Measurements from ENCODE around the gene GABBR2. TPM values are rescaled to one million over a fixed set of nuclear protein-coding genes. Genes with fewer than 3 reads are reported as not detected.

The GABBR2 gene
- total RNA-seq, 1 experiment from 2014 or later, result 0.23 TPM

DNA sequence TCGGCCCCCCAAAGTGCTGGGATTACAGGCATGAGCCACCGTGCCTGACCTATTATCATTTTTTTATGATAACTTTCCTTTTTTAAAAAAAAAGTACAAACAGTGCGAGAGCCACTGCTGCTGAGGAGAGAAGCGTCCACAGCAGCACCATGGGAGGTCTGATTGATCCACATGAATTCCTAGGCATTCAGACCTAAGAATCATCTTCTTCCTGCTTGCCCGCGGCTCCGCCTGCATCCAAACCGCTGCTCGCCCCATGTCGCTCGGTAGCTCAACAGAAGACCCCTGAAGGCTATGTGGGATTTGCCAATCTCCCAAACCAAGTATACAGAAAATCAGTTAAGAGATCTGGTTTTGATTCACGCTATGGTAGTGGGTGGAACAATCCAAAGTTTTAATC, 102.0 kb downstream of the GABBR2 start:
- H3K9me3 ChIP-seq, result no peaks in the 10 kb centered on the region
- Mint-ChIP-seq H3K4me3 (ENCODE audit: unreplicated experiment) (no peak overlapping the region), H3K36me3 (ENCODE audit: insufficient read depth, unreplicated experiment) (no peaks in the 10 kb centered on the region), H3K9me3 (ENCODE audit: unreplicated experiment) (no peaks in the 10 kb centered on the region), H3K27me3 (ENCODE audit: insufficient read depth, unreplicated experiment) (peaks cover 4% of the 10 kb centered on the region), H3K27ac (ENCODE audit: unreplicated experiment) (no peak overlapping the region), H3K4me1 (ENCODE audit: low read depth, unreplicated experiment) (no peaks in the 10 kb centered on the region)
- DNase-seq, result no peak
- no peaks in the 10 kb centered on the region for H3K27me3 ChIP-seq (replicated peaks; ENCODE audit: control insufficient read depth, insufficient read depth, low read length)
- no TSS peak for BruUV-seq (replicated peaks)
- CTCF ChIA-PET, result no interaction called here
- H3K4me3 ChIP-seq (ENCODE audit: low read depth, low read length), result no peak overlapping the region
- H3K36me3 ChIP-seq (ENCODE audit: control insufficient read depth, insufficient read depth, low read length), result no peaks in the 10 kb centered on the region
- intact Hi-C loops (cut with micrococcal nuclease; ENCODE audit: unreplicated experiment), result no loop called here
- H3K4me1 ChIP-seq, result no peaks in the 10 kb centered on the region; the same call in 1 of the 2 replicates
- POLR2A ChIA-PET, result no interaction called here
- TF ChIP-seq, protein P1, sequence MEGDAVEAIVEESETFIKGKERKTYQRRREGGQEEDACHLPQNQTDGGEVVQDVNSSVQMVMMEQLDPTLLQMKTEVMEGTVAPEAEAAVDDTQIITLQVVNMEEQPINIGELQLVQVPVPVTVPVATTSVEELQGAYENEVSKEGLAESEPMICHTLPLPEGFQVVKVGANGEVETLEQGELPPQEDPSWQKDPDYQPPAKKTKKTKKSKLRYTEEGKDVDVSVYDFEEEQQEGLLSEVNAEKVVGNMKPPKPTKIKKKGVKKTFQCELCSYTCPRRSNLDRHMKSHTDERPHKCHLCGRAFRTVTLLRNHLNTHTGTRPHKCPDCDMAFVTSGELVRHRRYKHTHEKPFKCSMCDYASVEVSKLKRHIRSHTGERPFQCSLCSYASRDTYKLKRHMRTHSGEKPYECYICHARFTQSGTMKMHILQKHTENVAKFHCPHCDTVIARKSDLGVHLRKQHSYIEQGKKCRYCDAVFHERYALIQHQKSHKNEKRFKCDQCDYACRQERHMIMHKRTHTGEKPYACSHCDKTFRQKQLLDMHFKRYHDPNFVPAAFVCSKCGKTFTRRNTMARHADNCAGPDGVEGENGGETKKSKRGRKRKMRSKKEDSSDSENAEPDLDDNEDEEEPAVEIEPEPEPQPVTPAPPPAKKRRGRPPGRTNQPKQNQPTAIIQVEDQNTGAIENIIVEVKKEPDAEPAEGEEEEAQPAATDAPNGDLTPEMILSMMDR (IDR thresholded peaks at IDR 0.05; ENCODE audit: insufficient read depth in 1 of 2, low read depth in 1 of 2, low read length in 1 of 2, severe bottlenecking in 1 of 2, unreplicated experiment in 1 of 2), result no peak

DNA sequence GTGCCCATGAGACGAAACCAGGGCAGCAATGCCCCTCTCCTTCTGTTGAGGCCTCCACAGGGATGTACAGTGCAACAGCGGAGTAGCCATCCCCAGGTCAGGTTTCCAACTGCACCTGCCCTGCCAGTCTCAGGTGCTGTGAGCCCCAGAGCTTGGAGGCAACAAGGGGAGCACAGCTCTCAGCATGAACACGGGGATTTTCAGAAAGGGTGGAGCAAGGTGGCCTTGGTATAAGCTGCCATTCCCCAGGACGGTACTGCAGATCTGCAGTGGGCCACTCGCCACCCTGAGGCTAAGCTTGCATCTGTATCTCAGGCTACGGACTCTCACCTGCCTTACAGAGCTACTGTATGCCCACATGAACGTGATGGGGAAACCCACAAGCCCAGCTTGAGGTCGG, 103.6 kb downstream of the GABBR2 start:
- Histone ChIP-seq H3K9me3 (no peaks in the 10 kb centered on the region), H3K36me3 (ENCODE audit: control insufficient read depth, insufficient read depth, low read length) (no peaks in the 10 kb centered on the region), H3K27me3 (replicated peaks; ENCODE audit: control insufficient read depth, insufficient read depth, low read length) (no peaks in the 10 kb centered on the region), H3K4me1 (no peaks in the 10 kb centered on the region), H3K4me3 (ENCODE audit: low read depth, low read length) (no peak overlapping the region)
- TF ChIP-seq, protein P1 (IDR thresholded peaks at IDR 0.05; ENCODE audit: insufficient read depth in 1 of 2, low read depth in 1 of 2, low read length in 1 of 2, severe bottlenecking in 1 of 2, unreplicated experiment in 1 of 2), result no peak
- ChIA-PET POLR2A (interaction anchor here (0.6 kb wide), 1 partner anchor 71 kb away, joined by 4 read pairs; no protein-coding TSS in a partner anchor), CTCF (no interaction called here)
- no peaks in the 10 kb centered on the region for H3K9me3 Mint-ChIP-seq (ENCODE audit: unreplicated experiment)
- no peak for DNase-seq
- H3K27ac Mint-ChIP-seq (ENCODE audit: unreplicated experiment), result no peak overlapping the region
- H3K4me3 Mint-ChIP-seq (ENCODE audit: unreplicated experiment), result no peak overlapping the region
- intact Hi-C loops (cut with micrococcal nuclease; ENCODE audit: unreplicated experiment), result no loop called here
- no peaks in the 10 kb centered on the region for H3K36me3 Mint-ChIP-seq (ENCODE audit: insufficient read depth, unreplicated experiment)
- H3K4me1 Mint-ChIP-seq (ENCODE audit: low read depth, unreplicated experiment), result peaks cover 7% of the 10 kb centered on the region
- BruUV-seq (replicated peaks), result no TSS peak
- H3K27me3 Mint-ChIP-seq (ENCODE audit: insufficient read depth, unreplicated experiment), result peaks cover 4% of the 10 kb centered on the region

DNA sequence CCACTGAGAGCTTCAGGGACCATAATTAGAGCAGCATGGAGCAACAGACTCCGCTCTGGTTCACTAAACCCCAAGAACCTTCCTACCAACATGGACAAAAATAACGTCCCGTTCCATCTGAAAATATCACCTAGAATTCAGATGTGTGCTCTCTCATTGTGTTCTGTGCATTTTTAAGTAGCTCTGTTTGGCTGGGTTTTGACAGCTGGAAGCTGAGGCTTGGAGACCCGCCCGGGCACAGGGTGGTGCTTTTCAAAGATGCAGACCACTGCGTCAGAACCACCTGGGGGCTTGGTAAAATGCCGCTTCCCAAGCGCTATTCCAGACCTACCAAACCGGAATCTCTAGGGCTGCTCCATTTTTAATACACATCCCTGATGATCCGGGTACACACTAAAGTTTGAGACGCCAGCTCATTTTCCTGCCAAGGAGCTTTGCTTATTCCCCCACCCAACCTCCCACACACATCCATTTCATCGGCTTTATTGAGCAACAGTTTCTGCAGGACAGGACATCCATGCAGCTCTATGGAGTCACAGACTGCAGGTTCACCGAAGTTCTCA, 104.8 kb downstream of the GABBR2 start:
- no peak for DNase-seq
- Histone ChIP-seq H3K4me3 (ENCODE audit: low read depth, low read length) (no peak overlapping the region), H3K9me3 (no peaks in the 10 kb centered on the region), H3K4me1 (no peaks in the 10 kb centered on the region), H3K27me3 (replicated peaks; ENCODE audit: control insufficient read depth, insufficient read depth, low read length) (no peaks in the 10 kb centered on the region), H3K36me3 (ENCODE audit: control insufficient read depth, insufficient read depth, low read length) (no peaks in the 10 kb centered on the region)
- Mint-ChIP-seq H3K9me3 (ENCODE audit: unreplicated experiment) (no peaks in the 10 kb centered on the region), H3K27me3 (ENCODE audit: insufficient read depth, unreplicated experiment) (peaks cover 4% of the 10 kb centered on the region), H3K4me3 (ENCODE audit: unreplicated experiment) (no peak overlapping the region), H3K4me1 (ENCODE audit: low read depth, unreplicated experiment) (peaks cover 7% of the 10 kb centered on the region), H3K36me3 (ENCODE audit: insufficient read depth, unreplicated experiment) (no peaks in the 10 kb centered on the region), H3K27ac (ENCODE audit: unreplicated experiment) (no peak overlapping the region)
- ChIA-PET POLR2A (no interaction called here), CTCF (no interaction called here)
- TF ChIP-seq, protein P1 (IDR thresholded peaks at IDR 0.05; ENCODE audit: insufficient read depth in 1 of 2, low read depth in 1 of 2, low read length in 1 of 2, severe bottlenecking in 1 of 2, unreplicated experiment in 1 of 2), result no peak
- BruUV-seq (replicated peaks), result no TSS peak
- intact Hi-C loops (cut with micrococcal nuclease; ENCODE audit: unreplicated experiment), result no loop called here

Measured in Caco-2 (cell line).